AG04449 (cell line): ENCODE results near the gene NPAS3.

Experiments
- CTCF ChIA-PET: fragments of 350-600 bp; formaldehyde crosslinking; extraction: SDS; loops from one replicate; lab custom pipeline; 2021; ENCODE audit warnings: antibody characterized with exemption; lab: Yijun Ruan, JAX
- POLR2A ChIA-PET: fragments of 400-600, 350-600 bp; formaldehyde crosslinking; extraction: SDS; loops from one replicate; lab custom pipeline; 2020; ENCODE audit warnings: antibody characterized with exemption, inconsistent platforms; lab: Yijun Ruan, JAX
- DNase-seq: peaks from one replicate; pipeline ENCODE4 v3.0.0-alpha.2; 2010; ENCODE audit warnings: low read depth, low spot score
- H3K4me3 ChIP-seq: 2 replicates; pipeline ENCODE4 v1.5.1; 2011; ENCODE audit warnings: low read depth, mild to moderate bottlenecking, control low read depth, low read length
- TF ChIP-seq, protein P1 (sequence below): IDR thresholded peaks from one replicate; pipeline ENCODE4 v1.5.1; 2011; ENCODE audit warnings: mild to moderate bottlenecking, moderate library complexity, low read length, control low read depth, inconsistent platforms; ENCODE audit not compliant: insufficient read depth; ENCODE audit errors: missing control alignments

The NPAS3 gene

GRCh38 chr14:33460164-33460563 is 521.5 kb downstream of the NPAS3 start:
- no peak overlapping the region for H3K4me3 ChIP-seq
- POLR2A ChIA-PET, result no interaction called here
- CTCF ChIA-PET, result interaction anchor here (1.3 to 1.6 kb wide), 2 partner anchors 18 to 333 kb away, joined by 3 to 4 read pairs; no protein-coding TSS in a partner anchor
- TF ChIP-seq, protein P1, sequence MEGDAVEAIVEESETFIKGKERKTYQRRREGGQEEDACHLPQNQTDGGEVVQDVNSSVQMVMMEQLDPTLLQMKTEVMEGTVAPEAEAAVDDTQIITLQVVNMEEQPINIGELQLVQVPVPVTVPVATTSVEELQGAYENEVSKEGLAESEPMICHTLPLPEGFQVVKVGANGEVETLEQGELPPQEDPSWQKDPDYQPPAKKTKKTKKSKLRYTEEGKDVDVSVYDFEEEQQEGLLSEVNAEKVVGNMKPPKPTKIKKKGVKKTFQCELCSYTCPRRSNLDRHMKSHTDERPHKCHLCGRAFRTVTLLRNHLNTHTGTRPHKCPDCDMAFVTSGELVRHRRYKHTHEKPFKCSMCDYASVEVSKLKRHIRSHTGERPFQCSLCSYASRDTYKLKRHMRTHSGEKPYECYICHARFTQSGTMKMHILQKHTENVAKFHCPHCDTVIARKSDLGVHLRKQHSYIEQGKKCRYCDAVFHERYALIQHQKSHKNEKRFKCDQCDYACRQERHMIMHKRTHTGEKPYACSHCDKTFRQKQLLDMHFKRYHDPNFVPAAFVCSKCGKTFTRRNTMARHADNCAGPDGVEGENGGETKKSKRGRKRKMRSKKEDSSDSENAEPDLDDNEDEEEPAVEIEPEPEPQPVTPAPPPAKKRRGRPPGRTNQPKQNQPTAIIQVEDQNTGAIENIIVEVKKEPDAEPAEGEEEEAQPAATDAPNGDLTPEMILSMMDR, result no peak
- no peak for DNase-seq

- no peak overlapping the region for H3K4me3 ChIP-seq
- ChIA-PET CTCF (interaction anchor here (1.3 to 1.6 kb wide), 2 partner anchors 17 to 332 kb away, joined by 3 to 4 read pairs; no protein-coding TSS in a partner anchor), POLR2A (no interaction called here)
- no peak for DNase-seq
- TF ChIP-seq, protein P1, result no peak
Measured at GRCh38 chr14:33461036-33461435, 522.4 kb downstream of the NPAS3 start.

DNA sequence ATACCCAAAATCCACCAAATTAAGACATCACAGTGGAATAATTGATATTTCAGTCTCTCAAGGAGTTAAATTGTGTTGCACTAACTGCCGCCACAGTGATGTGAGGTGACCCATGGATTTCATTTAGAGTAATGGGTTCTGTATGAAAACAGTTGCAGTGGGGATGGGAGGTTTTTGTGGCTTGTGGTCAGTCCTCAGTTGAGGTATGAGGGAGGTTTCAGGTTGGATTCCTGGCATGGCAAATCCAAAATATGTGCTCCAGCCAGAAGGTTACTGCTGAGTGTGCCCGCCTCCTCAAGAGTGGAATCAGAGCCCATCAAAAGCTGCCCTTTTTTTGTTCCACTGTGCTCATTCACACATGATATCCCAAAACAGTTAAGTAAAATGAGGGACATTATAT is 525.1 kb downstream of the NPAS3 start:
- H3K4me3 ChIP-seq, result no peak overlapping the region
- POLR2A ChIA-PET, result no interaction called here
- CTCF ChIA-PET, result no interaction called here

GRCh38 chr14:33464254-33464962 is 525.7 kb downstream of the NPAS3 start:
- POLR2A ChIA-PET, result no interaction called here
- DNase-seq, result no peak
- CTCF ChIA-PET, result no interaction called here
- TF ChIP-seq, protein P1, result no peak
- no peak overlapping the region for H3K4me3 ChIP-seq

More for the DNA sequence above, 525.1 kb downstream of the NPAS3 start:
- no peak for DNase-seq
- TF ChIP-seq, protein P1, result no peak

GRCh38 chr14:33465846-33466700 is 527.4 kb downstream of the NPAS3 start:
- H3K4me3 ChIP-seq, result no peak overlapping the region
- TF ChIP-seq, protein P1, result no peak
- no peak for DNase-seq
- ChIA-PET POLR2A (no interaction called here), CTCF (no interaction called here)

DNA sequence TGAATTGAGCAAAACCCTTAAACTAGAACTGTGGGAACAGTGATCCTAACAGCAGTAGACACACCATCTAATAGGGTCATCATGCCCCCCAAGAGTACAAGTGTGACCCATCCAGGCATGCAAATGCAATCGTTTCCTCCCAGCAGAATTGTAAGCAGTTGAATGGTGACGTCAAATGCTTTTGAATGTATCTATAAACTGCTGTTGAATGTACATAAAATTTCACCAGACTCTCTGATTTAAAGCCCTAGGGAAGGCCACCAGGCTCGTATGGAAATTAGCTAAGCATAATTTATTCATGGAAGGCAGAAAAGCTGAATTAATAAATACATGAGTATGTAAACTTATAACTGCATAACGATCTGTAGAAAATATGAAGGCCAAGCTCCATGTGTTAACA is 529.3 kb downstream of the NPAS3 start:
- POLR2A ChIA-PET, result no interaction called here
- TF ChIP-seq, protein P1, result no peak
- no peak overlapping the region for H3K4me3 ChIP-seq
- CTCF ChIA-PET, result no interaction called here
- DNase-seq, result no peak
